SK-N-MC (cell line): ENCODE results near the gene GCC1.
"Not testable (repeated sequence)": the region's sequence is repeated elsewhere in the genome, so short reads cannot be mapped to it uniquely, and the experiment has no call there.

Experiments
- EZH2 ChIP-seq: fragments of 200-600 bp; sonication (generic); IDR thresholded peaks from one replicate; pipeline ENCODE4 v1.6.1; 2017; ENCODE audit warnings: antibody characterized with exemption
- POLR2AphosphoS5 ChIP-seq: IDR thresholded peaks from 2 replicates; pipeline ENCODE4 v1.6.1; 2012; ENCODE audit warnings: mild to moderate bottlenecking, low read depth, low read length, borderline replicate concordance

DNA sequence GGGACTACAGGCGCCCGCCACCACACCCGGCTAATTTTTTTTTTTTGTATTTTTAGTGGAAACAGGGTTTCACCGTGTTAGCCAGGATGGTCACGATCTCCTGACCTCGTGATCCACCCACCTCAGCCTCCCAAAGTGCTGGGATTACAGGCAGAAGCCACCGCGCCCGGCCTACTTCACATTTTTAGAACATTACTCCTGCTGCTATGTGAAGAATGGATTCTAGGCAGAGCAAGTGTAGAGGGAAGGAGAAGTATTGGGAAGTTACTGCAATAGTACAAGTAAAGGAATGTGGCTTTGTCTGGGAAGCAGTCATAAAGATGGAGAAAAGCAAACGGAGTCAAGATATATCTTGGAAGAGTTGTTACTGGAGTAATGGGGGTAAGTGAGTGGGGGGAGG lies 44.9 kb downstream of the GCC1 start:
- not testable (repeated sequence) for TF ChIP-seq POLR2AphosphoS5, EZH2
